LNCAP (cell line): ENCODE measurements around the gene CDK16.

Source experiments
- CTCF ChIP-seq: fragments of 450-650 bp; IDR thresholded peaks from 2 replicates; pipeline ENCODE4 v1.5.1; 2017; ENCODE audit warnings: mild to moderate bottlenecking

CDK16 gene

GRCh38 chrX:47218280-47218919 is at the start of gene CDK16:
CDK16 (plus strand) TSS chrX:47218681; CDS start chrX:47223558, 4,877 bp downstream.
- no peak for TF ChIP-seq CTCF

GRCh38 chrX:47169273-47169672 is 49.2 kb upstream of the CDK16 start:
- no peak for TF ChIP-seq CTCF

GRCh38 chrX:47169726-47170515 is 48.6 kb upstream of the CDK16 start:
- no peak for TF ChIP-seq CTCF

- TF ChIP-seq CTCF: no peak
Measured at GRCh38 chrX:47170861-47171692, 47.4 kb upstream of the CDK16 start.

GRCh38 chrX:47171996-47172395 is 46.5 kb upstream of the CDK16 start:
- TF ChIP-seq CTCF: no peak

GRCh38 chrX:47172549-47172948 is 45.9 kb upstream of the CDK16 start:
- TF ChIP-seq CTCF: no peak

- TF ChIP-seq CTCF: no peak
Measured at GRCh38 chrX:47172971-47173792, 45.3 kb upstream of the CDK16 start.
